Measurements from ENCODE around the gene PAPSS1.
"Not testable (repeated sequence)": the region's sequence is repeated elsewhere in the genome, so short reads cannot be mapped to it uniquely, and the experiment has no call there.

Gene PAPSS1

DNA sequence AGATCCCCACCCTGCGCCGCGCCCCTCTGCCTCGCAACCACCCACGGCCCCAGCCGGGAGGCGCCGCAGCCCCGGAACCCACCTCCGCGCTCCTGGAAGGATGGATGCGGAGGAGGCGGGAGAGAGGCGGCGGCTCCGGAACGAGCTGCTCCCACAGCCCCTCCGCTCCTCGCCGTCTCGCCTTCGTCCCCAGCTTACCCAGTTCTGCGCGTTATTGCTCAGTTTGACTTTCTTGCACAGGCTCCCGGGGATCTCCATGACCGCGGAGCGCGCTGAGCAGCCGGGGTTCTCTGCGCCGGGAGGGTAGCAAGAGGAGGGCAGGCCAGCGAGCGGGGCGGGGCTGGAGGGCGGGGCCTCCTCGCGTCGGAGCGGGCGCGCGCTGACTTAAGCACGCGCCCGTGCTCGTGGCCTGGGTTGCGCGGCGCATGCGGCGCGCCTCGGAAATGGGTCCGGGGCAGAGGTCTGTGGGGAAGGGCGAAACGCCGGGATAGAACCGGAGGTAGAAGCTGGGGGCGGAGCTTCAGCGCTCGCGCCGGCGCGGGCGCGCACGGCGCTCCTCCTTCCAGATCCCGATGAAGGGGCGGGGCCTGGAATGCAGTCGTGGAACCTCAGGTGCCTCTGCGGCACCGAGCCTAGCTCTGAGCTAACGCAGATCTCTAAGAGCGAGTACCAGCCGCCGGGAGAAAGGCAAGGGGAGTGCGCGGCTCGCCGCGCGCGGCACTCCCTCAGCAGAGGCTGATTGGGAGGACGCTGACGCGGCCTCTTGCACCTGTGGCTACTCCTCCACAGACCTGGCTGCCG lies at the start of gene PAPSS1:
Gene PAPSS1 (minus strand): TSS at position 313 of the 801 bp plus-strand sequence. CDS start 55 bp downstream, at position 258.
- DNase-seq, result peak; percentile 93 to 94

- DNase-seq, result no peak
Observed at GRCh38 chr4:107760281-107760947, 40.4 kb upstream of the PAPSS1 start.

GRCh38 chr4:107757864-107758476 lies 37.9 kb upstream of the PAPSS1 start:
- DNase-seq, result no peak

- DNase-seq, result no peak
Observed at GRCh38 chr4:107757283-107757682, 37.2 kb upstream of the PAPSS1 start.

DNA sequence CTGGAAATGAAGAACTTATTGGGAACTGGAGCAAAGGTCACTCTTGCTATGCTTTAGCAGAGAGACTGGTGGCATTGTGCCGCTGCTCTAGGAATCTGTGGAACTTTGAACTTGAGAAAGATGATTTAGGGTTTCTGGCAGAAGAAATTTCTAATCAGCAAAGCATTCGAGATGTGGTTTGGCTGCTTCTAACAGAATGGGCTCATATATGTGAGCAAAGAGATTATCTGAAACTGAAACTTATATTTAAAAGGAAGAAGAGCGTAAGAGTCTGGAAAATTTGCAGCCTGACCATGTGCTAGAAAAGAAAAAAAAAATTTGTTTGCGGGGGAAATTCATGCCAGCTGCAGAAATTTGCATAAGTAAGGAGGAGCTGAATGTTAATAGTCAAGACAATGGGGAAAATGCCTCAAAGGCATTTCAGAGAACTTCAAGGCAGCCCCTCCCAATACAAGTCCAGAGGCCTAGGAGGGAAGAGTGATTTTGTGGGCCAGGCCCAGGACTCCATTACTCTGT lies 35.9 kb upstream of the PAPSS1 start:
- no peak for DNase-seq

DNA sequence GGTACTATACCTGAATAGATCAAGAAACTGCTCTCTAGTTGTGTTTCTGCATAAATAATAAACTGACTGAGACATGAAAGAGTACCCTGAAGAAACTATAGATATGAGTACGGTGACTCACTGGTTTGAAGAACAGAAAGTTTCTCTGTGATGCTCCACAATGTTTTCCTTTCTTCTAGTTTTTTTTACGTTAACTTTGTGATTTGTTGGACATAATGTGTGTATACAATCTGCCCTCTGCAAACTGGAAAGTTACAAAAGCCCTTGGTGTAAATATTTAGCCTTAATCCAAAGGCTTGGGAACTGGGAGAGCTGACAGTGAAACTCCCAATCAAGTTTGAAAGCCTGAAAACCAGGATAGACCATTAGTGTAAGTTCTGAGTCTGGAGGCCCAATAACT lies 31.6 kb upstream of the PAPSS1 start:
- DNase-seq, result no peak

GRCh38 chr4:107747748-107748486 lies 27.9 kb upstream of the PAPSS1 start:
- DNase-seq, result no peak

- no peak for DNase-seq
Observed at GRCh38 chr4:107746161-107746560, 26.1 kb upstream of the PAPSS1 start.

DNA sequence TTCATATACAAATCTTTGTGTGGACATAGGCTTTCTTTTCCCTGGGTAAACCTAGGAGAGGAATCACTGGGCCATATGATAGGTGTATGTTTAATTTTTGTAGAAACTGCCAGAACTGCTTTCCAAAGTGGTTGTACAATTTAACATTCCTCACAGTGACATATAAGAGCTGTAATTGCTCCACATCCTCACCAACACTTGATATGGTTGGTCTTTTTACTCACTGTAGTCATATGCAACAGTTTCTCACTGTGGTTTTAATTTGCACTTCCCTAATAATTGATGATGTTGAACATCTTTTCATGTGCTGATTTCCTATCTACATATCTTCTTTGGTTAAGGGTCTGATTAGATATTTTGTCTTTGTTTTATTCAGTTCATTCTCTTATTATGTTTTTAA lies 24.5 kb upstream of the PAPSS1 start:
- DNase-seq, result no peak

GRCh38 chr4:107743532-107743931 lies 23.5 kb upstream of the PAPSS1 start:
- DNase-seq, result no peak

DNA sequence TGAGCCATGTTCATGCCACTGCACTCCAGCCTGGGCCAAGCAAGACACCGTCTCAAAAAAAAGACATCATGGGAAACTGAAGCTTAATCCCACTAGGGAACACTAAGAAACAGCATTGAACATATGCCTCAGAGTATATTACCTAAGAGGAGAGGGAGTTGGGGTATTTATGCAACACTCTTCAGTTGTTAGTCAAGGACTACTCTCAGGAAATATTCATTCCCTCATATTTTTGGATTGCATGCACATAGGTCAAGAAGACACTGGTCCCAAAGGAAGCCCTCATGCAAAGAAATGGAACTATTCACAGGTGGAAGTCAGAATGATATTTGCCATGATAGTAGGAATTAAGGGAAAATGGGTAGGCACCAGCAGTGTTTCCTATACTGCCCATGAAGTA lies 22.8 kb upstream of the PAPSS1 start:
- DNase-seq, result no peak

DNA sequence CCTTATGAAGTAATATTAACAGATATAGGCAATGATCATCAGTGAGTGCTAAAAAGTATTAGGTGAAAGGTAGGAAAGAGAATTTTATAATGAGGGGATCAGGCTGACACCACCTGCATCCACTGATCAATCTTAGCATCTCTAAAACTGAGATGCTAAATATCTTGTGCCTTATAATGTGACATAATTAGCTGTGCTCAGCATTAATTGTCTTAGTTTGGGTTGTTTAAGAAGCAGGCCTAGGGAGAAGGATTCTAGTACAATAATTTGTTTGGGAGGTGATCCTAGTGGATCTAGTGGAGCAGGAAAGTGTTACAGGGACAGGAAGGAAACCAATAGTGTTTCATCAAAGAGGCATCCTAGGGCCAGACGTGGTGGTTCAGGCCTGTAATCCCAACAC lies 22.2 kb upstream of the PAPSS1 start:
- no peak for DNase-seq

- DNase-seq, result no peak
Observed at GRCh38 chr4:107740950-107741701, 21.1 kb upstream of the PAPSS1 start.

DNA sequence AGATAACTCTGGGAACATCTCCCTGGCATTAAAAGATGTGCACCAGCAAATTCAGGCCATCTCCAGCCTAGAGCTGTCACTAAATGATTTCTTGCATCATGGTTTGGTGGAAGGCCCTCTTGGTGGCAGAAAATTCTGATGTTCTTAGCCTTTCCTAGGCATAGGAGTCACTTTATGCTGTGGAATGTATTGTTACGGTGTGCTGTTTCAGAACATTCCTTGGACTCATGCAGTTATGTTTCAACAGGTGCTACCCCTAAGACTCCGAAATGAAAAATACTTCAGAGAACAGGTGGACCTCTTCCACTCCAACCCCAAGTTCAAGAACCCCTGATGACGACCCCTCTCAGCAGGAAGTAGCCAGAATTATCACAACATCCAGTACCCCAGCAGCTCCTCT lies 20.3 kb upstream of the PAPSS1 start:
- no peak for DNase-seq

GRCh38 chr4:107737450-107737849 lies 17.4 kb upstream of the PAPSS1 start:
- DNase-seq, result no peak

DNA sequence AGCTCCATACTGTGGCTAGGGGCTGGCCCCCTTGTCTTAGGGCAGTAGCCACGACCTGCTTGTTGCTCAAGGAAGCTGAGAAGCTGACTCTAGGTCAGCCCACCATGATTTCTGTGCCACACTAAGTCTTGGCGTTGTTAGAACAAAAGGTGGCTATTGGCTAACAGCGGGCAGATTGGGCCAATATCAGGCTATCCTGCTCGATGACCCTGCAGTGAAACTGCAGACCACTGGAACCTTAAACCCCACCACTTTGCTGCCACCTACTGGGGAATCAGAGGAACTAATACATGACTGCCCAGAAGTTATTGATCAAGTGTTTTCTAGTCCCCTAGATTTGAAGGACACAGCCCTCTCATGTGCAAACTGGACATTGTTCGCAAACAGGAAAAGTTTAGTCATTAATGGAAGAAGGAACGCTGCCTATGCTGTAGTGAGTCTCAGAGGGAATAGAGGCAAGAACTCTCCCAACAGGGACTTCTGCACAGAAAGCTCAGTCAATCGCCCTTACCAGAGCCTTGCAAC lies 17.0 kb upstream of the PAPSS1 start:
- DNase-seq, result peak; percentile 15 to 22

DNA sequence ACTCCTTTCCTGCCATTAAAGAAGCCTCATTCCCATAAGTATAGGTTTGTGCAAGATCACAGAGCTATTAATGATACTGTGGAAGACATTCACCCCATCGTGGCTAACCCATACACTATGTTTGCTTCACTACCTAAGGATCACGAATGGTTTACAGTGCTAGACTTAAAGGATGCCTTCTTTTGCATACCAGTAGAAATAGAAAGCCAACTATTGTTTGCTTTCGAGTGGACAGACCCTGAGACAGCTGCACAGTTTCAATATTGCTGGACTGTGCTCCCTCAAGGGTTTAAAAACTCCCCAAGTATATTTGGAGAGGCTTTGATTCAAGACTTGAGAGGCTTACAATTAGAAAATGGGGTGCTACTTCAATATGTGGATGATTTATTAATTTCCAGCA lies 16.0 kb upstream of the PAPSS1 start:
- no peak for DNase-seq

DNA sequence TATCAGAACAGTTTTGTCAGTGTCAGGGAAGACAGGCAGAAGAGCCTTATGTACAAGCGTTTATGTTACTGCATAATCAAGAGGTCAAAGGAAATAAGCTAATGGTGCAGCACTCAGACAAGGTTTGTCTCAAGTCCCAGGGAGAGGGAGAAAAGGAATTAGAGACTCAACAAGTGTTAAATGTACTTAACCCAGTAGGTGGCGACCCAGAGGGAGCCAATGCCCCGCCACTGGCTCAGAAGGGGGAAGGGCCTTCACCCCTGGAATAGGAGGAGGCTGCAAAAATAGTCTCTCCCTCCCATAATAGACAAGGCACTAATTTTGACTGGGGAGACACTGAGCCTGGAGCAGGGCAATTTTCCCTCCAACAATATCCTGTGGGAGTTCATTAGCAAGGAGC lies 14.1 kb upstream of the PAPSS1 start:
- no peak for DNase-seq

DNA sequence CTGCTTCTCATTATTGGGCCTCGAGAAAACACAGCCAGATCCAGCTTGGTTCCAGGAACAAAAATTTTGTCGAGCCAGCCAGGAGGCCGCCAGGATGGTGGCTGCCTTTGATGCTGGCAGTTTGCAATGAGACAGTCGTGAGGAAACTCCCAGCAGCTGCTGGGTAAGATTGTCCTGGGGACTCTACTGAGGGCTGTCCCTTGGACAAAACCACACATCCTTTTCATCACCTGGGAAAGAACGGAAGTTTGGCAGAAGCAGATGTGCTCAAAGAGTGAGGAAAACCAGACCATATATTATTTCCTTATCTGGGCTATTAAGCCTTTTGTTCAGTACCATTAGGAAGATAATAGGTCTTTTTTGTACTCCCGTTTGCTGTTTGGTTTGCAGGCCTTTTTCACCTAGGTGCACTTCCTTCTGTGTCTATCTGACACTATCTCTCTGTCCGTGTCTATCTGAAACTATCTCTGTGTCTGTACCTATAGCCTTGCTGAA lies 13.4 kb upstream of the PAPSS1 start:
- no peak for DNase-seq

DNA sequence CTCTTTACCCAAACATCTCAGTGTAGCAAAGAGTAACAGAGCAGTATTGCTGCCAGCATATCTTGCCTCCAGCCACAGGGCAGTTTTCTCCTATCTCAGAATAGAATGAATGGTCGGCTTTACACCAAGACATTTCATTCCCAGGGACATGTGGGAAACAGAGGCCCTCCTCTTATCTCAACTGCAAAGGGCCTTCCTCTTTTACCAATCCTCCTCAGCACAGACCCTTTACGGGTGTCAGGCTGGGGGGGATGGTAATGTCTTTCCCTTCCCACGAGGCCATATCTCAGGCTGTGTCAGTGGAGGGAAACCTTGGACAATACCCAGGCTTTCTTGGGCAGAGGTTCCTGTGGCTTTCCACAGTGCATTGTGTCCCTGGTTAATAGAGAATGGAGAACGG lies 9.0 kb upstream of the PAPSS1 start:
- not testable (repeated sequence) for DNase-seq

DNA sequence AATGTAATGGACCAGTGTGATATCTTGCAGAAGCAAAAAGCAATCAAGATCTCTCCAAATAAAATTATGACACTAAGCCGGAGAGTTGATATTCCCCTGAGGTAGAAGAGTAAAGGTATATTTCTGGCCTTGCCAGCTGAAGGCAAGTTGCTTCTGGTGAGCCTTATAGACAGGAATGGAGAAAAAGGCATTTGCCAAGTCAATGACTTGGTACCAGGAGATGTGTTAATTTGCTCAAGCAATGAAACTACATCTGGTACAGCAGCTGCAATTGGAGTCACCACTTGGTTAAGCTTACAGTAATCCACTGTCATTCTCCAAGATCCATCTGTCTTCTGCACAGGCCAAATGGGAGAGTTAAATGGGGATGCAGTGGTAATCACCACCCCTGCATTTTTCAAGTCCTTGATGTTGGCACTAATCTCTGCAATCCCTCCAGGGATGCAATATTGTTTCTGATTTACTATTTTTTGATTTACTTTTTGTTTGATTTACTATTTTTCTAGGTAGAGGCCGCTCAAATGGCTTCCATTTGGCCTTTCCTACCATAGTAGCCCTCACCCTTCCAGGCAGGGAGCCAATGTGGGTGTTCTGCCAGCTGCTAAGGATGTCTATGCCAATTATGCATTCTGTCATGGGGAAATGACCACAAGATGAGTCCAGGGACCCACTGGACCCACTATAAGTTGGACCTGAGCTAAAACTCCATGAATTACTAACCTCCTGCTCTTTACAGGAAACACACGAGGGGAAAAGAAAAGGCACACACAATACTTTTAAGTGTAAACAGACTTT lies 6.3 kb upstream of the PAPSS1 start:
- DNase-seq, result not testable (repeated sequence)
